ENCODE results near the gene ANKRD24. TPM values are rescaled to one million over a fixed set of nuclear protein-coding genes. Genes with fewer than 3 reads are reported as not detected.
A peak's percentile ranks its signal among the peaks of the same experiment; 100 is the strongest.

The ANKRD24 gene
- total and polyA plus RNA-seq, 2 of the 13 experiments (the other 11 are each of a cell fraction or from before 2014, with no cell fraction given): 0.13 to 0.24 TPM

GRCh38 chr19:4149518-4150288 is 32.8 kb upstream of the ANKRD24 start (continued):
- TF ChIP-seq SRSF1 (optimal IDR thresholded peaks at IDR 0.05; ENCODE audit: low read depth, low read length) (no peak), CEBPB (IDR thresholded peaks at IDR 0.05; ENCODE audit: borderline replicate concordance, low read depth, low read length) (0 out of 2 replicates have a peak, but pooled peaks have one; percentile 8), FIP1L1 (IDR thresholded peaks at IDR 0.05; ENCODE audit: borderline replicate concordance, insufficient read depth, low read depth, low read length) (no peak), ZNF761 (CRISPR knock-in tag; conservative IDR thresholded peaks at IDR 0.05) (no peak), KAT2B (IDR thresholded peaks at IDR 0.05; ENCODE audit: borderline replicate concordance, low read depth, low read length) (no peak), EEA1 (CRISPR knock-in tag; IDR thresholded peaks at IDR 0.05; ENCODE audit: borderline replicate concordance) (no peak), FOXP4 (CRISPR knock-in tag; IDR thresholded peaks at IDR 0.05) (peak; percentile 31; the same call in 1 of the 2 replicates), BCL3 (CRISPR knock-in tag; IDR thresholded peaks at IDR 0.05) (no peak), HIC2 (CRISPR knock-in tag; IDR thresholded peaks at IDR 0.05; ENCODE audit: low read depth) (no peak), ZNF749 (CRISPR knock-in tag; IDR thresholded peaks at IDR 0.05; ENCODE audit: borderline replicate concordance) (no peak), RELA (CRISPR knock-in tag; IDR thresholded peaks at IDR 0.05) (no peak), GTF2F1 (IDR thresholded peaks at IDR 0.05; ENCODE audit: low read length) (no peak), UBTF (CRISPR knock-in tag; IDR thresholded peaks at IDR 0.05) (no peak), ZNF33B (CRISPR knock-in tag; IDR thresholded peaks at IDR 0.05) (no peak), NRL (CRISPR knock-in tag; IDR thresholded peaks at IDR 0.05; ENCODE audit: borderline replicate concordance) (no peak), ZNF530 (CRISPR knock-in tag; IDR thresholded peaks at IDR 0.05; ENCODE audit: low read depth) (no peak), ZMAT5 (CRISPR knock-in tag; IDR thresholded peaks at IDR 0.05; ENCODE audit: borderline replicate concordance, low read depth) (no peak), NFRKB (IDR thresholded peaks at IDR 0.05) (no peak), MTERF4 (CRISPR knock-in tag; IDR thresholded peaks at IDR 0.05) (no peak), ZNF343 (CRISPR knock-in tag; IDR thresholded peaks at IDR 0.05) (no peak), ZNF572 (CRISPR knock-in tag; IDR thresholded peaks at IDR 0.05) (no peak)
